GM12878 (cell line): ENCODE measurements around the gene BARX2. TPM values are rescaled to one million over a fixed set of nuclear protein-coding genes. Genes with fewer than 3 reads are reported as not detected.

ENCODE experiments used
- ATAC-seq: fragments of 200-7000 bp; cut with Tn5 transposase; 3 replicates; pipeline ENCODE4 v1.9.1; 2020; ENCODE audit warnings: mild to moderate bottlenecking, moderate library complexity
- BruUV-seq: library from RNA; stranded (reverse); fragments of 400-500 nt; replicated peaks from 2 replicates; lab custom pipeline; 2021; lab: Mats Ljungman, UMichigan
- CTCF ChIA-PET: fragments of 300-600 bp; sonication (Branson Sonifier 250); formaldehyde crosslinking; extraction: SDS; loops from one replicate; lab custom pipeline; 2021; ENCODE audit warnings: inconsistent platforms; lab: Yijun Ruan, JAX
- POLR2A ChIA-PET: fragments of 350-600 bp; formaldehyde crosslinking; extraction: SDS; loops from one replicate; lab custom pipeline; 2021; ENCODE audit warnings: inconsistent platforms; lab: Charles Lee
- RAD21 ChIA-PET: fragments of 300-600 bp; sonication (Branson Sonifier 250); formaldehyde crosslinking; loops from one replicate; lab custom pipeline; 2023; ENCODE audit warnings: antibody characterized with exemption; ENCODE audit not compliant: unreplicated experiment; lab: Charles Lee
- SMC1A ChIA-PET: fragments of 300-600 bp; sonication (Branson Sonifier 250); formaldehyde crosslinking; loops from one replicate; lab custom pipeline; 2023; ENCODE audit not compliant: unreplicated experiment, uncharacterized antibody; lab: Charles Lee
- DNase-seq: peaks from one replicate; pipeline ENCODE4 v3.0.0-alpha.2; 2011; ENCODE audit warnings: low read depth, low spot score
- FAIRE-seq: peaks from 3 replicates; lab custom pipeline; 2011; peaks lifted over from hg19 to GRCh38; lab: Jason Lieb, UNC
- H2AFZ ChIP-seq: 2 replicates; pipeline ENCODE4 v1.6.0; 2011; ENCODE audit warnings: low read depth, low read length, control low read depth; ENCODE audit not compliant: control insufficient read depth
- H3K27ac ChIP-seq: 2 replicates; pipeline ENCODE4 v1.5.1; 2011; ENCODE audit warnings: control low read depth; ENCODE audit not compliant: control insufficient read depth, insufficient read depth
- H3K27me3 ChIP-seq, 2 experiments: replicated peaks in 1 of 2; 2 replicates each; pipeline versions ENCODE4 v1.6.0 to v1.6.1; 2011; ENCODE audit warnings: low read length in 1 of 2; ENCODE audit not compliant: control insufficient read depth in 2 of 2, insufficient read depth in 2 of 2
- H3K36me3 ChIP-seq, 2 experiments: 2 replicates each; pipeline ENCODE4 v1.5.1; 2011; ENCODE audit warnings: low read length in 1 of 2; ENCODE audit not compliant: control insufficient read depth in 2 of 2, insufficient read depth in 2 of 2
- H3K4me1 ChIP-seq: 2 replicates; pipeline ENCODE4 v1.6.1; 2011; ENCODE audit warnings: mild to moderate bottlenecking, low read length, moderate library complexity, mixed read lengths; ENCODE audit not compliant: control insufficient read depth, insufficient read depth
- H3K4me2 ChIP-seq: 2 replicates; pipeline ENCODE4 v1.6.0; 2011; ENCODE audit warnings: control low read depth; ENCODE audit not compliant: control insufficient read depth, insufficient read depth
- H3K4me3 ChIP-seq: fragments of 200-600 bp; sonication (generic); 2 replicates; pipeline ENCODE4 v1.5.1; 2016
- H3K79me2 ChIP-seq: 2 replicates; pipeline ENCODE4 v1.6.0; 2011; ENCODE audit warnings: low read length; ENCODE audit not compliant: control insufficient read depth, insufficient read depth
- H3K9ac ChIP-seq: 2 replicates; pipeline ENCODE4 v1.8.0; 2011; ENCODE audit warnings: low read length, control low read depth, mixed read lengths; ENCODE audit not compliant: control insufficient read depth, insufficient read depth
- H3K9me3 ChIP-seq: replicated peaks from 3 replicates; pipeline ENCODE4 v1.5.1; 2011; ENCODE audit warnings: mild to moderate bottlenecking, low read length; ENCODE audit not compliant: control insufficient read depth, insufficient read depth
- H4K20me1 ChIP-seq: 2 replicates; pipeline ENCODE4 v1.6.0; 2011; ENCODE audit not compliant: control insufficient read depth, insufficient read depth
- ASH2L ChIP-seq: fragments of 300-600, 200-600 bp; sonication (generic); IDR thresholded peaks from 2 replicates; pipeline ENCODE4 v1.6.1; 2017; ENCODE audit warnings: low read depth, mild to moderate bottlenecking, borderline replicate concordance
- CREM ChIP-seq: IDR thresholded peaks from 2 replicates; pipeline ENCODE4 v1.6.1; 2014; ENCODE audit warnings: antibody characterized with exemption, low read depth
- CUX1 ChIP-seq: IDR thresholded peaks from 2 replicates; pipeline ENCODE4 v1.6.1; 2012; ENCODE audit warnings: improper control_type of control experiment, low read depth, low read length; ENCODE audit not compliant: insufficient replicate concordance
- FOXM1 ChIP-seq: IDR thresholded peaks from 2 replicates; pipeline ENCODE4 v1.6.1; 2012; ENCODE audit warnings: low read depth, mild to moderate bottlenecking, inconsistent platforms, low read length, moderate library complexity
- GATAD2B ChIP-seq: fragments of 450-650 bp; conservative IDR thresholded peaks from 2 replicates; pipeline ENCODE4 v1.6.1; 2017; ENCODE audit warnings: low read depth, mild to moderate bottlenecking, moderate library complexity
- IKZF1 ChIP-seq: fragments of 450-650 bp; conservative IDR thresholded peaks from 2 replicates; pipeline ENCODE4 v1.6.1; 2017; ENCODE audit warnings: antibody characterized with exemption, mild to moderate bottlenecking
- MEF2B ChIP-seq: fragments of 450-650 bp; IDR thresholded peaks from 2 replicates; pipeline ENCODE4 v1.6.1; 2018; ENCODE audit warnings: mild to moderate bottlenecking, moderate library complexity; ENCODE audit not compliant: partially characterized antibody, poor library complexity, severe bottlenecking
- NFIC ChIP-seq: IDR thresholded peaks from 2 replicates; pipeline ENCODE4 v1.6.1; 2012; ENCODE audit warnings: low read depth, mild to moderate bottlenecking, inconsistent platforms, low read length, moderate library complexity
- NR2F1 ChIP-seq: fragments of 450-650 bp; conservative IDR thresholded peaks from 2 replicates; pipeline ENCODE4 v1.6.1; 2017; ENCODE audit warnings: mild to moderate bottlenecking
- NRF1 ChIP-seq: conservative IDR thresholded peaks from 2 replicates; pipeline ENCODE4 v1.6.1; 2011; ENCODE audit warnings: mild to moderate bottlenecking, low read depth, low read length, improper control_type of control experiment
- POLR2A ChIP-seq: IDR thresholded peaks from 2 replicates; pipeline ENCODE4 v1.6.1; 2011; ENCODE audit warnings: low read depth, mild to moderate bottlenecking, low read length
- SMARCA5 ChIP-seq: fragments of 450-650 bp; IDR thresholded peaks from 2 replicates; pipeline ENCODE4 v1.6.1; 2017; ENCODE audit warnings: mild to moderate bottlenecking
- STAT1 ChIP-seq: fragments of 450-650 bp; conservative IDR thresholded peaks from 2 replicates; pipeline ENCODE4 v1.6.1; 2014; ENCODE audit warnings: antibody characterized with exemption, mild to moderate bottlenecking
- WGBS: methylation state at CpG from one replicate; pipeline ENCODE4 v1.1.6; 2016; ENCODE audit warnings: low lambda C conversion rate; ENCODE audit not compliant: insufficient replicate concordance, insufficient coverage; ENCODE audit errors: missing lambda C conversion rate; 5-methylcytosine and 5-hydroxymethylcytosine counted together
- in situ Hi-C: fragments of 300-500 bp; cut with MboI; formaldehyde crosslinking; loops from 9 replicates; pipeline ENCODE4 v1.14.3; 2018; ENCODE audit warnings: mixed read lengths
- intact Hi-C: fragments of 100-400 bp; cut with micrococcal nuclease; formaldehyde crosslinking; loops from one replicate; pipeline ENCODE4 v1.14.2; 2022; ENCODE audit not compliant: unreplicated experiment
- polyA plus RNA-seq, 11 experiments: library from polyadenylated mRNA; depleted of rRNA in 4 of 11; unstranded in 6 of 11; stranded (reverse) in 5 of 11; fragments of >200 nt; fragmentation: Nextera tagmentation in 4 of 11; fragmentation: Illumina TruSeq in 1 of 11; extraction: Ambion mirVana in 4 of 11; extraction: Trizol in 1 of 11; gene quantifications; 1 replicate in 1 of 11; 2 replicates in 10 of 11; pipeline versions ENCODE4 v1.2.1 to v1.2.3, GENCODE V29; 2011 to 2016; ENCODE audit warnings: inconsistent platforms in 2 of 11, missing spikeins in 2 of 11, low read depth in 1 of 11
- total RNA-seq, 4 experiments: library from RNA; depleted of rRNA in 3 of 4; stranded (reverse); fragments of >200 nt in 3 of 4; fragmentation: Illumina TruSeq in 1 of 4; extraction: Trizol in 1 of 4; gene quantifications; 2 replicates each; pipeline versions ENCODE4 v1.2.1 to v1.2.3, GENCODE V29; 2013 to 2021

The BARX2 gene
- total and polyA plus RNA-seq, 10 of the 15 experiments (the other 5 are each of a cell fraction or from before 2014, with no cell fraction given): 0.07 to 0.84 TPM; not detected in 8

- no peak for TF ChIP-seq NFIC
- TF ChIP-seq SMARCA5: no peak
- TF ChIP-seq NR2F1: no peak
- no peak for TF ChIP-seq STAT1
- TF ChIP-seq NRF1: no peak
- TF ChIP-seq MEF2B: no peak
- no peak for TF ChIP-seq GATAD2B
- no peak for TF ChIP-seq CREM
- in situ Hi-C loops (no loop called here), intact Hi-C loops (loop anchor here (5.0 kb wide), 1 partner anchor 320 kb away; no protein-coding TSS in a partner anchor)
- ChIA-PET RAD21 (no interaction called here), SMC1A (no interaction called here), POLR2A (no interaction called here), CTCF (no interaction called here)
- no TSS peak for BruUV-seq
- no peak overlapping the region for H2AFZ ChIP-seq
- H4K20me1 ChIP-seq: no peaks in the 10 kb centered on the region
- H3K36me3 ChIP-seq: no peaks in the 10 kb centered on the region
- no peak overlapping the region for H3K9ac ChIP-seq
- ATAC-seq: no peak
- H3K9me3 ChIP-seq: no peaks in the 10 kb centered on the region
- no peak overlapping the region for H3K4me3 ChIP-seq
- no peak for DNase-seq
- WGBS: 28% methylated on average over 7 of the region's 7 CpGs
- no peaks in the 10 kb centered on the region for H3K4me1 ChIP-seq
- FAIRE-seq: no peak
- H3K27me3 ChIP-seq: peaks cover 9 to 18% of the 10 kb centered on the region in 2 experiments
- no peak overlapping the region for H3K27ac ChIP-seq
- no peaks in the 10 kb centered on the region for H3K79me2 ChIP-seq
- no peak overlapping the region for H3K4me2 ChIP-seq
These were observed 2.1 kb downstream of the BARX2 start for GRCh38 chr11:129377739-129378138.

- ChIA-PET POLR2A (no interaction called here), RAD21 (no interaction called here), SMC1A (no interaction called here), CTCF (no interaction called here)
- Histone ChIP-seq H3K9me3 (no peaks in the 10 kb centered on the region), H3K27me3 (peaks cover 6 to 10% of the 10 kb centered on the region in 2 experiments), H2AFZ (no peak overlapping the region), H3K4me3 (no peak overlapping the region), H4K20me1 (no peaks in the 10 kb centered on the region), H3K36me3 (no peaks in the 10 kb centered on the region), H3K9ac (no peak overlapping the region), H3K4me1 (no peaks in the 10 kb centered on the region), H3K4me2 (no peak overlapping the region), H3K79me2 (no peaks in the 10 kb centered on the region), H3K27ac (no peak overlapping the region)
- FAIRE-seq: no peak
- BruUV-seq: no TSS peak
- in situ Hi-C loops (no loop called here), intact Hi-C loops (no loop called here)
- DNase-seq: no peak
- no peak for ATAC-seq
- TF ChIP-seq CUX1 (no peak), FOXM1 (no peak), IKZF1 (no peak), POLR2A (no peak), ASH2L (no peak)
- 0% methylated on average over 2 of the region's 2 CpGs for WGBS
These were observed 4.8 kb downstream of the BARX2 start for GRCh38 chr11:129380413-129380812.
